ENCODE measurements around the gene CDH23. TPM values are rescaled to one million over a fixed set of nuclear protein-coding genes. Genes with fewer than 3 reads are reported as not detected.

The CDH23 gene
- total RNA-seq, 1 experiment from 2014 or later = 0.07 TPM

DNA sequence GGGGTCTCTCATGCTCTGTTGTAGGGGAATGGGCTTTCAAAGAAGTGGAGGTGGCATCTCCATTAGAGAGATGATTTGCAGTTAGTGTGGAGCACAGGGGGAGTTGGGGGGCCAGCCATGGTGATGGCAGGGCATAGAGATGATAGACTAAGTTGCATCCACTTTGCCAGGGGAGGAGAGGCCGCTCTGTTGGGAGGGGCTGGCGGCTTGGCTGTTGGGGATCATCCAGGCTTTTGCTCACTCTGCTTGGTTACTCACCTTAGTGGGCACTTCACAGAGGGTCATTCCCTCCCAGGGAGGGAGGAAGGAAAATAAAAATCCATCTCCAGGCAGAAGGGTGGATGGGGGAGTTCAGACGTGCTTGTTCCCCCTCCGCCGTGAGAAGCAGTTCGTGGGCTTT is 31.4 kb upstream of the CDH23 start:
- TF ChIP-seq, protein P1, sequence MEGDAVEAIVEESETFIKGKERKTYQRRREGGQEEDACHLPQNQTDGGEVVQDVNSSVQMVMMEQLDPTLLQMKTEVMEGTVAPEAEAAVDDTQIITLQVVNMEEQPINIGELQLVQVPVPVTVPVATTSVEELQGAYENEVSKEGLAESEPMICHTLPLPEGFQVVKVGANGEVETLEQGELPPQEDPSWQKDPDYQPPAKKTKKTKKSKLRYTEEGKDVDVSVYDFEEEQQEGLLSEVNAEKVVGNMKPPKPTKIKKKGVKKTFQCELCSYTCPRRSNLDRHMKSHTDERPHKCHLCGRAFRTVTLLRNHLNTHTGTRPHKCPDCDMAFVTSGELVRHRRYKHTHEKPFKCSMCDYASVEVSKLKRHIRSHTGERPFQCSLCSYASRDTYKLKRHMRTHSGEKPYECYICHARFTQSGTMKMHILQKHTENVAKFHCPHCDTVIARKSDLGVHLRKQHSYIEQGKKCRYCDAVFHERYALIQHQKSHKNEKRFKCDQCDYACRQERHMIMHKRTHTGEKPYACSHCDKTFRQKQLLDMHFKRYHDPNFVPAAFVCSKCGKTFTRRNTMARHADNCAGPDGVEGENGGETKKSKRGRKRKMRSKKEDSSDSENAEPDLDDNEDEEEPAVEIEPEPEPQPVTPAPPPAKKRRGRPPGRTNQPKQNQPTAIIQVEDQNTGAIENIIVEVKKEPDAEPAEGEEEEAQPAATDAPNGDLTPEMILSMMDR (IDR thresholded peaks at IDR 0.05; ENCODE audit: unreplicated experiment) = no peak
- intact Hi-C loops (cut with micrococcal nuclease; ENCODE audit: unreplicated experiment) = no loop called here
- Mint-ChIP-seq H3K9me3 (ENCODE audit: low read depth, unreplicated experiment) (no peaks in the 10 kb centered on the region), H3K27ac (ENCODE audit: unreplicated experiment) (no peak overlapping the region), H3K36me3 (ENCODE audit: insufficient read depth, unreplicated experiment) (no peaks in the 10 kb centered on the region), H3K27me3 (ENCODE audit: unreplicated experiment) (peaks cover 13% of the 10 kb centered on the region), H3K4me3 (ENCODE audit: low read depth, unreplicated experiment) (no peak overlapping the region), H3K4me1 (ENCODE audit: low read depth, unreplicated experiment) (peaks cover 22% of the 10 kb centered on the region)
- CTCF ChIA-PET = interaction anchor here (0.6 to 1.3 kb wide), 2 partner anchors 16 to 455 kb away, joined by 3 to 4 read pairs; no protein-coding TSS in a partner anchor
- no peak for DNase-seq
- no TSS peak for BruUV-seq (replicated peaks)

DNA sequence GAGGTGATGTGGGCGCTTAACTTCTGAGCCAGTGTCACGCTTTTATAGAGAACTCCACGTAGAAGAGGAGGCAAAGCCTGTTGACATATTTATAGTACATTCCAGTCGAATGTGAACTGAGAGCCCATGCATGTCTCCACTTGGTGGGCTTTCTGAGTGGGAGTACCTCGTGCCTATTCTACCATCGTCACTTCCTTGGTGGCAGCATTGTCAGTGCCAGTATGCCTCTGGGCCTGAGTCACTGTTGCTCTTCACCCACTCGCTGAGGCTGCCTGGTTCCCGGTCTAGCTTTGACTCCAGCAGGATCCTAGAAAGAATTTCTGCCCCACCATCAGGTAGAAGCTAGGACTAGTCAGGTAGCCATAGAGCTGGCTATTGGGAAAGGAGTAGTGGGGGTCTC is 30.0 kb upstream of the CDH23 start:
- Mint-ChIP-seq H3K36me3 (ENCODE audit: insufficient read depth, unreplicated experiment) (no peaks in the 10 kb centered on the region), H3K27ac (ENCODE audit: unreplicated experiment) (no peak overlapping the region), H3K4me1 (ENCODE audit: low read depth, unreplicated experiment) (peaks cover 27% of the 10 kb centered on the region), H3K9me3 (ENCODE audit: low read depth, unreplicated experiment) (no peaks in the 10 kb centered on the region), H3K27me3 (ENCODE audit: unreplicated experiment) (peaks cover 13% of the 10 kb centered on the region), H3K4me3 (ENCODE audit: low read depth, unreplicated experiment) (no peak overlapping the region)
- intact Hi-C loops (cut with micrococcal nuclease; ENCODE audit: unreplicated experiment) = no loop called here
- CTCF ChIA-PET = no interaction called here
- TF ChIP-seq, protein P1 (IDR thresholded peaks at IDR 0.05; ENCODE audit: unreplicated experiment) = no peak
- DNase-seq = no peak
- BruUV-seq (replicated peaks) = no TSS peak

DNA sequence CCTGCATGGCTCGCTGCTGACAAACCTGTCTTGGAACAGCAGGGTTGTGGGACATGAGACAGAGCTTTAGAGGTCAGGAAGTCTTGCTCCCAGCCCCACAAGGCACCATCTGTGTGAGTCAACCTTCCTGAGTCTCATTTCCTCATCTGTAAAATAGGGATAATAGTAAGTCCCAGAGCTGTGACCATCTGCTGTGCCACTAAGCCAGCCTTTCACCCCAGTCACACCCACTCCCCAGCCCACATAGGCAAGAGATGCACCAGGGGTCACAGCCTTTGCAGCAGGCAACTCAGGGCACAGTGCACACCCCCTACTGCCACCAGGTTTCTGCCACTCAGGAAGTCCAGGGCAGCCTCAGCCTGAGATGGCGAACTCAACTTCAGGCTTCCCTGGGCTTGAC is 29.4 kb upstream of the CDH23 start:
- Mint-ChIP-seq H3K36me3 (ENCODE audit: insufficient read depth, unreplicated experiment) (no peaks in the 10 kb centered on the region), H3K27me3 (ENCODE audit: unreplicated experiment) (peaks cover 13% of the 10 kb centered on the region), H3K4me1 (ENCODE audit: low read depth, unreplicated experiment) (peaks cover 30% of the 10 kb centered on the region), H3K9me3 (ENCODE audit: low read depth, unreplicated experiment) (no peaks in the 10 kb centered on the region), H3K27ac (ENCODE audit: unreplicated experiment) (no peak overlapping the region), H3K4me3 (ENCODE audit: low read depth, unreplicated experiment) (no peak overlapping the region)
- intact Hi-C loops (cut with micrococcal nuclease; ENCODE audit: unreplicated experiment) = no loop called here
- BruUV-seq (replicated peaks) = no TSS peak
- TF ChIP-seq, protein P1 (IDR thresholded peaks at IDR 0.05; ENCODE audit: unreplicated experiment) = no peak
- CTCF ChIA-PET = no interaction called here
- DNase-seq = no peak

DNA sequence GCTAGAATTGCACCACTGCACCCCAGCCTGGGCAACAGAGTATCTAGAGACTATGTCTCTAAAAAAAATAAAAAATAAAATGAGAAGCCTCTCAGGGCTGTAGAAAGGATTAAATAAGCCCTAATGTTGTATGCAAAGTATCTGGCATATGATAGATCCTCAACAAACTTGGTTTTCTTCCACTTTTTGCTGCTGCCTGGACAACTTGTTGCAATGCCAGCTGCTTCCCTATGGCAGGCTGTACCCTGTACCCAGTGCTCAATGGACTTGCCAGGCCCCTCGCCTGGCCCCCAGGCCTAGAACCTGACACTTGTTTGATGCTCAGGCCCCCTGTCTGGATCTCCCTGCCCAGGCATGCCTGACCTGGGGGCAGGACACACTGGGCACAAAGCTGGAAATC is 28.5 kb upstream of the CDH23 start:
- Mint-ChIP-seq H3K4me1 (ENCODE audit: low read depth, unreplicated experiment) (peaks cover 30% of the 10 kb centered on the region), H3K9me3 (ENCODE audit: low read depth, unreplicated experiment) (no peaks in the 10 kb centered on the region), H3K36me3 (ENCODE audit: insufficient read depth, unreplicated experiment) (no peaks in the 10 kb centered on the region), H3K4me3 (ENCODE audit: low read depth, unreplicated experiment) (no peak overlapping the region), H3K27ac (ENCODE audit: unreplicated experiment) (no peak overlapping the region), H3K27me3 (ENCODE audit: unreplicated experiment) (peaks cover 13% of the 10 kb centered on the region)
- intact Hi-C loops (cut with micrococcal nuclease; ENCODE audit: unreplicated experiment) = no loop called here
- TF ChIP-seq, protein P1 (IDR thresholded peaks at IDR 0.05; ENCODE audit: unreplicated experiment) = no peak
- CTCF ChIA-PET = no interaction called here
- no TSS peak for BruUV-seq (replicated peaks)
- DNase-seq = no peak
